Tibial nerve (tissue), 4 donors: ENCODE results near the gene SEC61A2. TPM values are rescaled to one million over a fixed set of nuclear protein-coding genes. Genes with fewer than 3 reads are reported as not detected.

Experiments used
- DNase-seq, 2 donors: peaks; one replicate each; pipeline ENCODE4 v3.0.0-alpha.2; 2019; ENCODE audit warnings: low spot score in 2 of 2
- H3K27ac ChIP-seq, 4 donors: fragments of 200-600 bp; sonication (generic) in 3 of 4; one replicate each; pipeline ENCODE4 v1.5.1; 2017 to 2019; ENCODE audit warnings: mild to moderate bottlenecking in 1 of 4
- H3K27me3 ChIP-seq, 2 donors: fragments of 200-600 bp; sonication (generic) in 1 of 2; one replicate each; pipeline versions ENCODE4 v1.5.1 to v1.6.0; 2017 to 2019
- H3K36me3 ChIP-seq, 3 donors: fragments of 200-600 bp; sonication (generic); one replicate each; pipeline ENCODE4 v1.5.1; 2018 to 2019
- H3K4me1 ChIP-seq, 4 donors: fragments of 200-600 bp; sonication (generic) in 3 of 4; one replicate each; pipeline ENCODE4 v1.5.1; 2017 to 2019
- H3K4me3 ChIP-seq, 4 donors: fragments of 200-600 bp; sonication (generic) in 3 of 4; one replicate each; pipeline ENCODE4 v1.5.1; 2017 to 2019; ENCODE audit warnings: mild to moderate bottlenecking in 1 of 4, moderate library complexity in 1 of 4
- H3K9me3 ChIP-seq, 4 donors: fragments of 200-600 bp; sonication (generic) in 3 of 4; one replicate each; pipeline ENCODE4 v1.5.1; 2017 to 2019
- EP300 ChIP-seq, 2 donors: sonication (generic); formaldehyde crosslinking; IDR thresholded peaks; one replicate each; pipeline ENCODE4 v1.6.1; 2017; ENCODE audit warnings: antibody characterized with exemption in 2 of 2, mild to moderate bottlenecking in 1 of 2
- POLR2A ChIP-seq, 2 donors: fragments of 450-650 bp; IDR thresholded peaks; one replicate each; pipeline ENCODE4 v1.6.1; 2017; ENCODE audit warnings: antibody characterized with exemption in 2 of 2, mild to moderate bottlenecking in 2 of 2, moderate library complexity in 2 of 2
- WGBS, 2 donors: methylation state at CpG; one replicate each; pipeline ENCODE4 v1.1.5; 2018; 5-methylcytosine and 5-hydroxymethylcytosine counted together
- total RNA-seq, 4 donors: library from RNA; depleted of rRNA; stranded (reverse); fragments of >200 nt; gene quantifications; one replicate each; pipeline ENCODE4 v1.1.0, GENCODE V29; 2016
- TF ChIP-seq, protein P1 (sequence below), 5 experiments: fragments of 200-600 bp in 3 of 5; fragments of 450-650 bp in 2 of 5; sonication (generic) in 3 of 5; IDR thresholded peaks; one replicate each; pipeline ENCODE4 v1.5.1; 2016 to 2019; ENCODE audit warnings: antibody characterized with exemption in 5 of 5, mild to moderate bottlenecking in 3 of 5, moderate library complexity in 2 of 5

Gene SEC61A2
- total RNA-seq, 4 donors from 2014 or later: 9.0 to 12.7 (median 10.9) TPM

DNA sequence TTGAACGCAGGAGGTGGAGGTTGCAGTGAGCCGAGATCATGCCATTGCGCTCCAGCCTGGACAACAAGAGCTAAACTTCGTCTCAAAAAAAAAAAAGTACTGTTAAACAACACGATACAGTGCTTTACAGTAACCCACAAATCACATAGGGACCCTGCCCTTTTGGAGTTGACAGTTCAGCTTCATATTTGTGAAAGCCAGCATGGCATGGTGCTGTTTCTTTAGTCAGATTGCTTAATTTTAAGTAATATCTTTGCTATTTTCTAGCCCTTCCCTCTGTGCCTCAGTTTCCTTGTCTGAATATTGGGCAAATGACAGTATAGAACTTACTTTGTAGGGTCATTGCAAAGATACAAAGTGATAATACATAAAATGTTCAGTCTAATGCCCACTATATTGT, 71.4 kb downstream of the SEC61A2 start:
- Histone ChIP-seq H3K9me3 (no peaks in the 10 kb centered on the region), H3K27ac (no peak overlapping the region), H3K4me3 (no peak overlapping the region), H3K4me1 (peaks cover 0 to 35% (median 13%) of the 10 kb centered on the region in 4 donors), H3K27me3 (no peaks in the 10 kb centered on the region), H3K36me3 (peaks cover 0 to 67% (median 8%) of the 10 kb centered on the region in 3 donors)
- TF ChIP-seq, protein P1, sequence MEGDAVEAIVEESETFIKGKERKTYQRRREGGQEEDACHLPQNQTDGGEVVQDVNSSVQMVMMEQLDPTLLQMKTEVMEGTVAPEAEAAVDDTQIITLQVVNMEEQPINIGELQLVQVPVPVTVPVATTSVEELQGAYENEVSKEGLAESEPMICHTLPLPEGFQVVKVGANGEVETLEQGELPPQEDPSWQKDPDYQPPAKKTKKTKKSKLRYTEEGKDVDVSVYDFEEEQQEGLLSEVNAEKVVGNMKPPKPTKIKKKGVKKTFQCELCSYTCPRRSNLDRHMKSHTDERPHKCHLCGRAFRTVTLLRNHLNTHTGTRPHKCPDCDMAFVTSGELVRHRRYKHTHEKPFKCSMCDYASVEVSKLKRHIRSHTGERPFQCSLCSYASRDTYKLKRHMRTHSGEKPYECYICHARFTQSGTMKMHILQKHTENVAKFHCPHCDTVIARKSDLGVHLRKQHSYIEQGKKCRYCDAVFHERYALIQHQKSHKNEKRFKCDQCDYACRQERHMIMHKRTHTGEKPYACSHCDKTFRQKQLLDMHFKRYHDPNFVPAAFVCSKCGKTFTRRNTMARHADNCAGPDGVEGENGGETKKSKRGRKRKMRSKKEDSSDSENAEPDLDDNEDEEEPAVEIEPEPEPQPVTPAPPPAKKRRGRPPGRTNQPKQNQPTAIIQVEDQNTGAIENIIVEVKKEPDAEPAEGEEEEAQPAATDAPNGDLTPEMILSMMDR (IDR thresholded peaks at IDR 0.05): no peak
- TF ChIP-seq EP300 (IDR thresholded peaks at IDR 0.05) (no peak), POLR2A (IDR thresholded peaks at IDR 0.05) (no peak)
- 95 to 97% methylated on average over 5 of the region's 5 CpGs for WGBS, 2 donors
- DNase-seq: no peak

DNA sequence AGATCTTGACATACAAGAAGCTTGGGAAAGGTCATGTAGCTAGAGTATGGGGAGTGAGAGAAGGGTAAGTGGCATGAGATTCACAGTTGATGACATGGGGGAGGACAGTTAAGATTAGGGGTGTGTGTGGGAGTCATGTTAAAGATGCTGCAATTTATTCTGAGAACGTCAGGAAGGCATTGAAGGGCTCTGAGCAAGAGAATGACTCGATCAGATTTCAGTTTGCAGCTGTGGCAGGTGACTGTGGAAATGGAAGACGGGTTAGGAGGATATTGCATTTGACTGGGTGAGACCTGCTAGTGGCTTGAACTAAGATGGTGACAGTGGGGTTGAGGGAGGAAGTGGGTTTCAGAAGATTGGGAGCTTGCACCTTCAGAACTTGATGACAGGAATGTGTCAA, 72.1 kb downstream of the SEC61A2 start:
- no peak for DNase-seq
- Histone ChIP-seq H3K36me3 (peaks cover 0 to 73% (median 8%) of the 10 kb centered on the region in 3 donors), H3K27ac (no peak overlapping the region), H3K4me1 (peaks cover 0 to 35% (median 13%) of the 10 kb centered on the region in 4 donors), H3K9me3 (no peaks in the 10 kb centered on the region), H3K27me3 (no peaks in the 10 kb centered on the region), H3K4me3 (no peak overlapping the region)
- WGBS, 2 donors: 85 to 89% methylated on average over 3 of the region's 3 CpGs
- no peak for TF ChIP-seq POLR2A (IDR thresholded peaks at IDR 0.05)
- TF ChIP-seq, protein P1 (IDR thresholded peaks at IDR 0.05): no peak
- no peak for TF ChIP-seq EP300 (IDR thresholded peaks at IDR 0.05)

DNA sequence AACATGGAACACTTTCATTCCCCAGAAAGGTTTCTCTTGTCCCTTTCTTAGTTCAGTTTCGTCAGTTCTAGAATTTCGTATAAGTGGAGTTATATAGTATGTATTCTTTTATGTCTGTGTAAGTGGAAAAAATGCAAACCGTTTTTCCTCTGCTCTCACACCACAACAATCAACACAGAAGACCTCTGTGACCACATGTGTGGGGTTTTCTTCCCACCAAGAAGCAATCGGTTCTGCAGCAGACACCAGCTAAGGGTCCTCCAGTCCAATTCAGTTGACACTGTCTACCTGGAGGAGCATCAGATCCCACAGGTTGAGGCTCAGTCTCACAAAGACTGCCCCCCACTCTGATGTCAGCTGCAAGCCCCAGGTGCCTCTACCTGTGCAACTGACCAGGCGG, 72.7 kb downstream of the SEC61A2 start:
- Histone ChIP-seq H3K9me3 (no peaks in the 10 kb centered on the region), H3K27ac (no peak overlapping the region), H3K27me3 (no peaks in the 10 kb centered on the region), H3K4me3 (no peak overlapping the region), H3K4me1 (peaks cover 0 to 28% (median 9%) of the 10 kb centered on the region in 4 donors), H3K36me3 (peaks cover 0 to 77% (median 8%) of the 10 kb centered on the region in 3 donors)
- no peak for DNase-seq
- TF ChIP-seq, protein P1 (IDR thresholded peaks at IDR 0.05): no peak
- TF ChIP-seq POLR2A (IDR thresholded peaks at IDR 0.05) (no peak), EP300 (IDR thresholded peaks at IDR 0.05) (no peak)
- 83% methylated on average over 5 of the region's 5 CpGs for WGBS, 2 donors

DNA sequence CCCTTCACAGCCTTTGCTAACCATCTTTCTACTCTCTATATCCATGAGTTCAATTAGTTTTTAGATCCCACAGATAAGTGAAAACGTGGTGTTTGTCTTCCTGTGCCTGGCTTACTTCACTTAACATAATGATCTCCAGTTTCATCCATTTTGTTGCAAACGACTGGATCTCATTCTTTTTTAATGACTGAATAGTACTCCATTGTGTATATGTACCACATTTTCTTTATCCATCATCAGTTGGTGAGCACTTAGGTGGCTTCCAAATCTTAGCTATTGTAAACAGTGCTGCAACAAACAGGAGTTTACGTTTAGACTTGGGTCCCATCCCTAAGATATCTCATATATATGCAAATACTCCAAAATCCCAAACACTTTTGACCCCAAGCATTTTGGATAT, 75.6 kb downstream of the SEC61A2 start:
- no peak overlapping the region for H3K27ac ChIP-seq
- H3K9me3 ChIP-seq: no peaks in the 10 kb centered on the region
- no peak for TF ChIP-seq EP300 (IDR thresholded peaks at IDR 0.05)
- no peak for TF ChIP-seq POLR2A (IDR thresholded peaks at IDR 0.05)
- TF ChIP-seq, protein P1 (IDR thresholded peaks at IDR 0.05): no peak
- no peak overlapping the region for H3K4me3 ChIP-seq
- no peaks in the 10 kb centered on the region for H3K27me3 ChIP-seq
- peaks cover 0 to 7% (median 0%) of the 10 kb centered on the region in 4 donors for H3K4me1 ChIP-seq
- WGBS, 2 donors: 93 to 97% methylated on average over 3 of the region's 3 CpGs
- DNase-seq: no peak
- H3K36me3 ChIP-seq: peaks cover 0 to 87% (median 11%) of the 10 kb centered on the region in 3 donors

DNA sequence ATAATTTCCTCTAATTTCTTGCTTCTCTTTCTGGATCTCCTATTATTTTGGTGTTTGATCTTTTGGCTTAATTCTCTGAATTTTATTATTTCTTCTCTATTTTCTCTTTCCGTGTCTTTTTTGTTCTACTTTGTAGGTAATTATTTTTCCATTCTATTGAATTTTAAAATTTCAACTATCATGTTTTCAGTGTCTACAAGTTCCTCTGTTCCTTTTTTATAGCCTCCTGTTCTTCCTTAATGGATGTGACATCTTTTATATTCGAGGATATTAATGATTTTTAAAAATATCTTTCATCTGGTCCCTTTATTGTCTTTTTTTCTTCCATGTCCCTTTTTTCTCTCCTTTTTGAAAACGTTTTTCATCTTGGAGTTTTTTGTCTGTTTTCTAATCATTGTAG, 77.6 kb downstream of the SEC61A2 start:
- DNase-seq: no peak
- H3K9me3 ChIP-seq: no peaks in the 10 kb centered on the region
- TF ChIP-seq POLR2A (IDR thresholded peaks at IDR 0.05) (no peak), EP300 (IDR thresholded peaks at IDR 0.05) (no peak)
- TF ChIP-seq, protein P1 (IDR thresholded peaks at IDR 0.05): no peak
- no peaks in the 10 kb centered on the region for H3K27me3 ChIP-seq
- H3K27ac ChIP-seq: no peak overlapping the region
- peaks cover 0 to 89% (median 15%) of the 10 kb centered on the region in 3 donors for H3K36me3 ChIP-seq
- 89 to 92% methylated on average over 3 of the region's 3 CpGs for WGBS, 2 donors
- no peak overlapping the region for H3K4me3 ChIP-seq
- no peaks in the 10 kb centered on the region for H3K4me1 ChIP-seq
